CD4-positive, alpha-beta T cell treated with Interleukin-6 for 4 hours (primary cell): ENCODE data around the gene TCFL5.

ENCODE experiments used
- DNase-seq: peaks from one replicate; pipeline ENCODE4 v3.0.0-alpha.2; 2020; ENCODE audit warnings: mixed read lengths

Gene TCFL5

DNA sequence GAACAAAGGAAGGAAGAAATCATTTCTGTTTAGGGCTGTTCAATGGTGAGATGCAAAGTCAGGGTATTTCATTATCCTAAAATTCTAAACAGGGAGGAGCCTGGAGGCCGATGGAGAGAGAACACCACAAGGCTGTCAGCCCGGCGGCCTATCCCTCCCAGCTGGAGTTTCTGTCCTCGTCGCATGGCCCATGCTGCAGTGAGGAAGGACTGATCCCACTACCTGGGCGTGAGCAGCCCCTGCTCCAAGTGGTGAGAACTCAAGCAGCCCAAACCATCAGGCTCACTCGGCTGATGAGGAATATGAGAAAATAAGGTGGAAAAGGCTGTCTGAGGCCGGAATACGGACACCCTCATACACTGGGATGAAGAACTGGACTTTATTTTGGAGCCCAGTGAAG, 33.9 kb upstream of the TCFL5 start:
- no peak for DNase-seq

DNA sequence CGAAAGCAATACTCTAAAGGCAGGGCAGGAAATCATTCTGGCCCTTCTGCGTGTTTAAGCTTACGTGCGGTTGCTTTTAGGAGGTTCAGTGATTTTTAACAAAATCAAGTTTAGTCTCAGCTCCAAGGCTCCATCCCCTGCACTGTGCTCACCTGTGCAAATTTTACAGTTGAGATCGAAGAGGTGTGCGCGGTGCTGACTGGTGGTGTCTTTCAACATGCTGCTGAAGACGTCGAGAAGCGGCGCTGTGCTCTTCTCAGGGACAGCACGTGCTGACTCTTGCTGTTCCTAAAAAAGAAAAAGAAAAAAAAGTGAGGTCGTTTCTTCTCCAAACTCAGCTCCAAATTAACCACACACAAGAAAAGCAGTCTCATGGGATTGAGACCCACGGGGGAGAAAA, 32.6 kb upstream of the TCFL5 start:
- DNase-seq = no peak

DNA sequence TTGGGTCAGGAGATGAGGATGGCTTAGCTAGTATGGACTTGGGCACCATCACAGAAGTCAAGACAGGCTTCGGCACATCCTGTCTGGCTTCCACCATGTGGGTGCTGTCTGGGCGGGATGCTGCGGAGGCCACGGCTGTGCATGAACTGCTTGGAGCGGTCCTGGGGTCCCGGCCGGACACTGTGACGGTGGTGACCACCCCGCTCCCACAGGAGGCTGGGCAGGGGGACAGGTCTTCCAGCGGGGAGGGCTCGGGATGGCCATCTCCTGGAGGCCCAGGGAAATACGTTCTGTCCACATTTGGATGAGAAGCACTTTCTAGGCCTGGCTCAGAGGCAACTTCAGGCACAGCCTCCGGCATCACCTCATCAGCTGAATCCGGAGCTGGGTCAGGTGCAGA, 32.1 kb upstream of the TCFL5 start:
- DNase-seq = no peak

DNA sequence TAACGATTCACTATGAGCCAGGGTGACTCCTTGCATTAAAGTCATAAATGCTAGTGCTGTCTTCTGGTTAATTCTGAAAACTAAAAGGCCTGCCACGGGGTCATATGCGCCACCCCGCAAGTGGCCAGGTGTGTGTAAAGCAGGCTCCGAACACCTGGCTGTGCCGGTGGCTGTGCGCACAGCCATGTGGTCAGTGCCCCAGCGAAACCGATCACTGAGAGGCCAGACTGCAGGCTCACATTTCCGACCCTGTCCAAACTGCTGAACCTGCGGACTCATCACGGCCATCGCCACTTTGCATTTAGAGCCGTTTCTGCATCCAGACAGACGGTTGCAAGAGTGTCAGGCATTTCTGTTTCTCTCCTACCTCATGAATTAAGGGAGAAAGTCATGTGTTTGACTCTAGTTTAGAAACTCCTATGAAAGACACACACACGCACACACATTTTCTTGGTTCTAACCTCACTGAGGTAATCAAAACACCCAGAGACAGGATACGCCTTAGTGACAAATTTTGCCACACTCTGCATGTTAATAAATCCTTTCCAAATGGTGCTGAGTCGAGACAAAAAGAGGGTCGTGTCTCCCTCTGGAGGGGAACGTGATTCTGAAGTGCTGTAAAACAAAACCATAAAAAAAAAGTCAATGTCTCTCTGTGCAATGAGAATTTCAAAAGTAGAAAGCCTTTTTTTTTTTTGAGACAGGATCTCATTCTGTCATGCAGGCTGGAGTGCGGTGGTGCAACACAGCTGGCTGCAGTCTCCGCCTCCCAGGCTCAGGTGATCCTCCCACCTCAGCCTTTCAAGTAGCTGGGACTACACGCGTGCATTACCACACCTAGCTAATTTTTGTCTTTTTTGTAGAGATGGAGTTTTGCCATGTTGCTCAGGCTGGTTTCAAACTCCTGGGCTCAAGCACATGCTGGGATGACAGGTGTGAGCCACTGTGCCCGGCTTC, 31.0 kb upstream of the TCFL5 start:
- peak; percentile 51 for DNase-seq

DNA sequence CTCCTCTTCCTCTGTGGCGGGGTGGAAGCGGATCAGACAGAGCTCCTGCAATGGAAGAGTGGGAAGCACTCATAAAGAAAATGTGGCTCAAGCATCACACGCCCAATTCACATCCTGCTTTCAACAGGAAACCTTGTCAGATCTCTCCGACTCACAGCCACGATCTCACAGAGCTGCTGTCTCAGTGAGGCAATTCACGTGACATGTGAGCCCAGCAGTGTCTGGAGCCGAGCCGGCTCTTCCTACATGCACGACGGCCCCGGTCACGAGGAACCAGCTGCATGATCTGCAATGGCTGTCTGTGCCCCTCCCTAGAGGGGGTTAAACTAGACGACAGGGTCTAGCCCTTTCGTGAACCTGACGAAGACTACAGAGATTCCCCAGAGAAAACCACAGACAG, 29.5 kb upstream of the TCFL5 start:
- DNase-seq = peak; percentile 69

DNA sequence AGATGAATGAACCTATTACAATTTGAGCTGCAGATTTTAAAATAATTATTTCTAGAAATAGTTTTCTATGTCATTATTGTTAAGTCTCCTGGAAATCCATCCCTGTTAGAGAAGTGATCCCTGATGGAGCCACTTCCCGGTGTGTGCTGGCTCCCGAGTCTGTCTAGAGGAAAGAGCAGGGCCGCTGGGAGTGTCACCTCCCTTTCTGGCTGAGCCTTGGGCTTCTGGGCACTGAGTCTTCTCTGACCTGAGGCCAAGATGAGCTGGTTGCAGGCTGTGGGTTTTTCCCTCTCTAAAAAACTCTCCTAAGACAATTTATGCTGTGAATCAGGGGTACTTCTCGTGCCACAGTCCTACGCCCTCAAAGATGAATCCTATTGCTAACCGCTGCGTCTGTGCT, 28.8 kb upstream of the TCFL5 start:
- no peak for DNase-seq

DNA sequence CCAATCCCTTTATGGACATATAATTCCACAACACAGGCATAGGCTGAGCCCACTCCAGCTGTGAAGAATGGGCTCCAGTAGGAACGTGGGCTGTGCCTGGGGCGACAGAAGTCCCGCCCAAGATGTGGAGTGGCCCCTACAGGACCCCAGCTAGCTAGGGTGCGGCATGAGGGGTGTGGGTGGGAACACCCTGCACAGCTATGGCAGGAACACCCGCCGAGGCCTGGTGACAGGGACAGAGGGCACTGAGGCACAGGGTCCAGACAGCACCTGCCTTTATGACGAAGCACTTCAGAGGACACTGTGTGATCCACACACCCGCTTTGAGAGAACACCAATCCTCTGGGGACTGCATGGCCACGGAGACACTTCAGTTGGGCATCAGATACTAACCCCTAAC, 28.2 kb upstream of the TCFL5 start:
- DNase-seq = no peak

DNA sequence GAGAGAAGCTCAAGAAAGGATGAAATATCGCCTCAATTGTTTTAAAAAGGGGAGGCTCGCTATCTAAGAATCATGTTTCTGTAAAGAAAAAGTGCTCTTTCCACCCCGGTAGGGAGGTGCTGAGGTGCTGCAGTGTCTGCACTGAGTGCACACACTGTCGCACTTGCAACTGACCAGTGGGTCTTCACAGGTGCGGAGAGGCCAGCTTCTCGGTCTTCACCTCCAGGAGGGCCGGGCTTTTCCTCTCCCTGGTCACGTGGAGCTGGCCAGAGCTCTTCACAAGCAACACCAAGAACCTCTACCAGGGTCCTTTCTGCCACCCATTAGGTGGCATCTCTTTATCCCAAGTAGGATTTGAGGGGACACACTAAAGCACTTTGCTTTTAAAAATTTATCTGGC, 27.8 kb upstream of the TCFL5 start:
- no peak for DNase-seq

DNA sequence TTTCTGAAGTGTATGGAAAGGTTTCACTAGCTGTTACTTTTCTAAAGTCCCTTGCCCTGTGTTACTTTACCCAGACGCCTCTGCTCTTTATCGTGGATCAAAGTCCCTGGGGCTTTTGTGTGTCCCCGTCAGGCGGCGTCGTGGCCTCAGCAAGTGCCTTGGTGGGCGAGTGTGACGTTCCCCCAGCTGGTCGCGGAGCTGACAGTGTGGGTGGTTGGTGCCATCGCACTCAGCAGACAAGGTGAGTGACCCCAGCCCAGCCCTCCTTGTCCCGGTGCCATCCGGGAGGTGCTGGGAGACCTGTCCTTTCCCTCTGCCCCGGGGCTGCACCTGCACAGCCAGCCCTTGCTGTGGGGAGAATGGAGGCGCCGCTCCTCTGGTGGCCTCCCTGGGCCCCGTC, 27.3 kb upstream of the TCFL5 start:
- DNase-seq = no peak

DNA sequence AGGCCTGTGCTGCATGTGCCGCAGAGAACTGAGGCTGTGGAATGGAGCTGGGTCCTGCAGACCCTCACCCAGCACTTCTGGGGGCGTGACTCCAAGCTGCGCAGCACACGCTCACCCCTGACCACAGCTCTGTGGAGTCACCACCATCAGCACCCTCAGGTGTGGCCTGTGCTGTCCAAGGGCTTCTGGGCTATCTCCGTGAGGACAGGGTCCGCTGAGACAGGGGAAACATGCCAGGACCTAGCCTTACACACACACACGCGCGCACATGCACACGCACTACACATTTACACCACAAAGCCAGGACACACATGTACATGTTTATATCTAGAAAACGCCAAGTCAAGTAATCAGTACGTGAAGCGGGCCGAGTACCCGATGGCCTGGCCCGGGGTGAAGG, 26.8 kb upstream of the TCFL5 start:
- no peak for DNase-seq

DNA sequence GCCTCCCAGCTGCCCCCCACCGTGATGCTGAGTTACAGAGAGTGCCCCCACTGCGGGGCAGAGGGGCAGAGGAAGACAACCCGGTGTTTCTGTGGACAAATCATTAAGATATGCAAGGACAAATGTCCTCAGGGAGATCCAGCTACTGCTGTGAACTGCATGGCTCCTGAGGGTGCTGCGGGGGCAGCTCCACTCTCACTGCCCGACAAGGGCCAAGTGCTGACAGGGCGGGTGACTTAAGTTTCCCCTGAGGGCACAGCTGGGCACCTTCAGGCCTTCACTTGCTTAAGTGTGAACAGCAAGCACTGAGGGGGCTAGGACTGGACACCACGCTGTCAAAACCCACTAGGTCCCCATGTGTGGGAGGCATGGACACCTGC, 26.2 kb upstream of the TCFL5 start:
- DNase-seq = no peak

DNA sequence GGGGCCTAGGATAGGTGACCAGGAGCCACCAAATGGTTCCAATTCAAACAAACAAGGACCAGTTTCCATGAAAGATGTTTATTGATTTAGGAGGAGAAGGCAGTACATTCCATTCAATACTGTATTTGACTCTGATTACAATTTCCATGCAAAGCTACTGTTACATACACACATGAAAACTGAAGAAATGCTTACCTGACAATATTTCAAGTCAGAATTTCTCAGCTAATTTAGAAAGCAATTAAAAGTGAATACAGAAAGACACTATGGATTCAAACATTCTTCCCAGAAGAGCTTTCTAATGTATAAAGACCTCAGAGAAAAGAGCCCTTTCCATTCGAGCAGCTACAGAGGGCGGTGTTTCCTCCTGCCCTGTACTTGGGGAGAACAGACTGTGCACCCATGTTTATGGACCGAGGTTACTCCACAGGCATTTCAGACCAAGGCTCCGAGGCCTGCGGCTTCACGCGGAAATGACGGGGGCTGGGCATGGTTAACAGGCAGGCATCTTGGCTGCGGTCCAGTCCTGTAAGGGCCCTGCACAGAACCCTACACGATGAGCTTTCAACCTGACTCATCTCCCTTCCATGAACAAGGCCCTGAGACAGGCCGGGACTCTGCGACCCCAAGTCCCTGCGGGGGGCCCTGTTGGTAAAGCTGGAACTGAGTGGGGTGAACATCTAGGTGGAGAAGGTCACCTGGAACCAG, 25.7 kb upstream of the TCFL5 start:
- peak; percentile 47 for DNase-seq

DNA sequence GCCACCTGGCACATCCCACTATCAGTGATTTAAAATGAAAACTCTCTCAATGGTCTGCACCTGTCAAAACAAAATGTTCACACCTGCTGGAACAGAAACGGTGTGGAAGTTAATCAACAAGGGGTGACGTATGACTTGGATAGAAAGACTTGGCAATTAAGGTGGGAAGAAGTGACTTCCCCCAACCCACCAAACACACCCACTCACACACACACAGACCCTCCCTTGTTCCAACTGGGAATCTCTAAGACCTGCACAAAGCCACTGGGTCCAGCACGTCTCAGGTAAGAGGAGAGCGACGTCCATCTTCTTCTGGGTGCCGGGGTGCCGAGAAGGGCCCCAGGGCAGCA, 25.1 kb upstream of the TCFL5 start:
- DNase-seq = no peak

DNA sequence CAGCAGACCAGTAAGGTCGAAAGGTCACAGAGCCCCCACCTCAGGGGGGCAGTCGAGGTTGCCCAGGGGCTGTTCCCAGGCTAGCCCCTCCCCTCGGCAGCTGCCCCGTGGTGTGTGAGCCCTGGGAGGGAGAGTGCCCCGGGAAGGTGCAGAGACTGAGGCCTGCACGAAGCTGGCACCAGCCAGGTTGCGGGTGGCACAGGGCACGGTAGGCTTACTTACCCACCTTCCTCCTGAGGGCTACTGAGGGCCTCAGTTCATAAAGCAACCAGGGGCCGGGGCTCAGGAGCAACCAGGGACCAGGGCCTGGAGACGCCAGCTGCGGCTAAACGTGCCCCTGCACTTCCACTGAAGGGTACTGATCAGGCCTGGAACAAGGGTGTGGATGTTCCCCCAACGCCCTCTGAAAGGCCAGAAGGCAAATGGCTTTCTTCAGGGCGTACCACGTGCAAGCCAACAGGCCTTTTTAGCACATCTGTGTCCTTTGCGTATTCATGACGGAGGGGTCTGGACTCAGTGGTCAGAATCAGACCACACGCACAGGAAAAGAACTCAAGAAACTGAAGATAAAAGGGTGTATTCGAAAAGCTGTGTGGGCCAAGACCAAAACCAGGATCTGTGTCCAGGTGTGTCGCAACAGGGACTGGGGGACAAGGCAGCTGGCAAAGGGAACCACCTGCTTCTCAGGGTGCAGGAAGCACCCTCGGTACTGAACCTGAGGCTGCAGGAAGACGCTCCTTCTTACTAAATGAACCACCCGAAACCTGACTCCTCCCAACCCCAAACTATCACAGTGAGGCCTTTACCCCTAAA, 24.5 kb upstream of the TCFL5 start:
- DNase-seq = no peak

DNA sequence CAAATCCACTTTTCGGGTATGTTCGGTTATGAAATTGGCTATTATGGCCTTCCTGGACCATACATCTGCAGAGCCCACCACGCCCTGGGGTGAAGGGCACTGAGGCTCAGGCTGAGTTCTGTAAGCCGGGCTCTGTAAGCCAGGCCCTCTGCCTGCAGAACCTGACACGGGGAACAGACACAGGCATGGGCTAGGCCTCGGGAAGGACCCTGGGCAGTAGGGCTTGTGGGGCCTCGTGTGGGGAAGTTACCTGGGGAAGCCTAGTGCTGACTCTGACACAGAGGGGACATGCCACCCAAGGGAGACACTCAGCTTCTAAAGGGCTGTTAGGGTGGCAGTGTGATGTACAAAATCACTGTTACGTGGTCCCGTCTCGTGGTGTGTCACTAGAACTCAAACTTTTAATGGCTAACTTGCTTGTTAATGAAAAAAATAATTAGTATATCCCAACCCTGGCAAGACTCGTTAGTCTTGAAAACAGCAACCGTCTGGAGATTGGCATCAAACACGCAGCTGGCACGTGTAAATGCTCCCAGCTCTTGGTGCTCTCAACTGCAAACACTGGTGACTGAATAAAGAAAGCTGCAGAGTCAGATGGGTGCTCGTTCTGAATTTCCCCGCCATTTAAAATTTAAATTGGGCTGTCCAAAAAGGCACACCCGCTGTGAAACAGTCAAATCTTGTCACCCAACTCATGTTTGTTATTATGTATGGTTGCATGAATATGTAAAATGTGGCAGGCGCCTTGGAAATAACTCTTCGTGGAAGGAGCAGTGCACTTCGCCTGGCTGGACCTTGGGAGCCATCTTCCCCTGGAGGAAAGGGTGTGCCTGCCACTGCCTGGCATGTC, 23.6 kb upstream of the TCFL5 start:
- no peak for DNase-seq

DNA sequence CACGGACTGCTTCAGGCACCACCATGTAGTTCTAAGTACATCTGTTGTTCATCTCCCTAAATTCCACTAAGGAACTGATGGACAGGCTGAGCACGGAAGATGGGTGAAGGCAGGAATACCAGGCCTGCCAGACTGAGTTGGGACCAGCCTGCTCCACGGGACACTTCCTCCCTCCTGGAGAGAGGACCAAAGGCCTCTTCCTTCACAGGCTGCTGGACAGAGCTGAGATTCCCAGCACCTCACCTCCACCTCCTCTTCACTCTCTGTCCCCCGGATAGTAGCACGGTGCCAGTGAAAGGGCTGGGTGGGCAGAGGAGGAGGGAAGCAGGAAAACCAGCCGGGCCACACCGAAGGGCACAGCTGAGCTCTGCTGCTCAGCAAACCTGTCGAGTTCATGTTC, 22.9 kb upstream of the TCFL5 start:
- DNase-seq = no peak

DNA sequence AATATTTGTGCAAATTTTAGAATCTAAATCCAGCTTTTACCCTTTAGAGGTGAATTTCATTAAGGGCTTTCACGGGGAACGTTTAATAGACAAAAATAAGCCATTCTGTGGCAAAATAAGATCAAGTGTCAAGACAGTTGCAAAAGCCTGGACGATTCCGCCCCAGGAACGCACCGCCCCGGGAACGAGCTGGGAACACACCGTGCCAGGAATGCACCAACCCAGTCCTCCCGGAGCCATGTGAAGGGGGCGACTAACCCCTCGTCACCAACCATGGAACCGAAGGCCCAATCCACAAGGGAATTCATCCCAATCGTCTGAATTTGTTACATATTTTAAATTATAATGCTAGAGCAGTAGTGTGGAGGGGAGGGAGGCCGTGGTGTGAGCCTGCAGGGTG, 20.8 kb upstream of the TCFL5 start:
- no peak for DNase-seq

DNA sequence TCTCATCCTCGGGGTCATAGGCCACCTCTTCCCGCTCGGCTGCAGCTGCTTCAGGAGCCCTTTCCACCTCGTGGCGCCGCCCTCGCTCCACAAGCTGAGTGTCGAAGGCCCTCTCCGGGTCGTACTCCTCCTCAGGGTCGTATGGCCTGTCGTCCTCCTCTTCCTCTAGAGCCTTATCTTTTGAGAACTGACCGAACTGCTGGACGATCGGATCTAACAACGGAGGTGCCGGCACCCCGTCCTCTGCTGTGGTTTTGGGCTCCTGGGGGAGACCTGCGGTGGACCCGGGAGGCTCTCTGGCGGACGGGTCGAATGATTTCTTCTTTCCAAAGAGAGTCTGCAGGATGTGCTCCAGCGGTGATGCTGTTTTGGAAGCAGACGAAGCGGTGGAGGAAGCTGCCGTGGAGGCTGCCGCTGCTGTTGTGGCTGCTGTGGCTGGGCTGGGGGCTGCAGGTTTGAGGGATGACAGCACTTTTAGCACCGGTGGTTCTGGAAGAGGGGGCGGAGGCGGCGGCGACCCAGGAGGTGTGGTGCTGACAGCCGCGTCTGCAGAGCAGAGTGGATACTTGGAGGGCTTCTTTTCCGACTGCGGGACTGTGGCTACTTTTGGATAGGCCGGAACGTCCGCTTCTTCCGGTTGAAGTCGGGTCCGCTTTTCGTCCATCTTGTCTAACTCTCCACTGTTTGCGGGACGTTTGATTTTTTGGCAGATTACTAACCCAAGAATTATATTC, 20.2 kb upstream of the TCFL5 start:
- no peak for DNase-seq

DNA sequence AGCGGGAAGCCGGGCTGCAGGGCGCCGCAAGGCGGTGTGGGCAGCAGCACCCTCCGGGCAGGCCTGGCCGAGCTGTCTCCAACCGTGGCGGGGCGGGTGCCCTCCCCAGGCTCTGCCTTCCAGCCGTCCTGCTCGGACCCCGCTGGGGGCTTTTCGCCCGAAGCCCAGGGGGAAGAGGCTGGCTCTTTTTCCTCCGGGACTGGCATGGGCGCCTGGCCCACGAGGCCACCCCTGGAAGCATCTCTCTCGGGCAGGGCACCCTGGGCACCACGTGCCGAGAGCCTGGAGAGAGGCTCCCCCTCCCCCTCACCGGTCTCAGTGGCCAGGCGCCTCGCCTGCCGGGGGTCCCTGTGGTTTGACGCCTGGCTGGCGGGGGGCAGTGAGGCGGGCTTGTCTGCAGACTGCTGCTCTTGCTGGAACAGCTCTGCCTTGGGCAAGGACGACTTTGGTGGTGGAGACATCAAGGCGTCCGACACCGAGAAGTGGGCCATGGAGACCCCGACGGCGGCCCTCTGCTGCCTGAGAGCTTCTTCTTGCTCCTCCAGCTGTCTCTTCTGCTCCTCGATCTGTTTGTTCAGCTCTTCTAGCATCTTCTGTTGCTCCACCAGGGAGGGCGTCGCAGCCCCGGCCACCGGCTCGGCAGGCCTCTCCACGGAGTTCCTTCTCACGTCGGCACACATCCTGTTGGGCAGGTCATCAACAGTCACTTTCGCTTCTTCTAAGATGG, 19.5 kb upstream of the TCFL5 start:
- no peak for DNase-seq

DNA sequence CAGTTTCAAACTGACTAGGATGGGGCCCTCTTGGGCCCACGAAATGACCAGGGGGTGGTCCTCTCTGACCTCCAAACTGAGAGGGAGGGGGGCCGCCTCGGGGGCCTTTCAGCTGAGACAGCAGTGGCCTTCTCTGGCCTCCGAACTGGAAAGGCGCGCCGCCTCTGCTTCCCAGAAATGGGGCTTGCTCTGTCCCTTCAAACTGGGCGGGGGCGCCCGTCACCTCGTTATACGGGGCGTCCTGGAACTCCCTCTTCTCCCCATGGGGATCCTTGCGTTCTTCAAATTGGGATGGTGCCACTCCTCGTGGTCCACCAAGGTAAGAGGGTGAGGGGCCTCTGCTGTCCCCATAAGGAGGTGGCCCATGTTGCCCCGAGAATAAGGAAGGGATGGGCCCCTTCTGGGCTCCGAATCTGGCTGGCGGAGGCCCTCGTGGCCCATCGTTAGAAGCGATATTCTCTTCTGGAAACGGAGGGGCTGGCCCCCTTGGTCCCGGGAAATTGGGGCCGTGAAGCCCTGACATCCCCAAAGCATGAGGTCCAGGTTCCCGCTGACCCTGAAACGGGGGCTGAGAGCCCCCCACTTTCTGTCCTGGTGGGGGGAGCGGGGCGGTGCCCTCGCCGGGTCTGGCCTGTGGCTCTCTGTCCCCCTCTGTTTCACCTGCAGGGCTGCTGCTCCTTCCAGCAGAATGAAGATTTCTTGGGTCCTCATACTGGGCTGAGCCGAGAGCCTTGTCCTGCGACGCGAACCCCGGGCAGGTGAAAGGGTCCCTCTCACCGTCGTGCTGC, 18.7 kb upstream of the TCFL5 start:
- DNase-seq = no peak
